Suppressor macrophage treated with lipopolysaccharide for 4 hours (primary cell): ENCODE results near the gene PDCD1LG2.

Experiments used
- DNase-seq: peaks from one replicate; pipeline ENCODE4 v3.0.0-alpha.2; 2020

Gene PDCD1LG2

DNA sequence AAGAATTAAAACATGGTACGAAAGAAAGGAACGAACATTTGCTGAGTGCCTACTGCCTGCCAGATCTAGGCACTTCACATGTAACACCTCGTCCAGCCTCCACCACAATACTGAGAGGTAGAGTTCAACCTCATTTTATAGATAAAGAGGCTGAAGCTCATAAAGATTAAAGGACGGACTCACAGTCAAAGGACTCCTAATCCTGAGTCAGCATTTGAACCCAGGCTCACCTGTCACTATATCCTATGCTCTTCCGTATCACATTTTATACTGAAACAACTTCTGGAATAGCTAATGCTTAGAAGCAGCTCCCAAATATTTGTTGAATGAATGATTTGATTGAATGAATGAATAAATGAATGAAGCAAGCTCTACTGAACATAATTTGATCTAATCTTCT lies 22.5 kb downstream of the PDCD1LG2 start:
- DNase-seq = no peak

DNA sequence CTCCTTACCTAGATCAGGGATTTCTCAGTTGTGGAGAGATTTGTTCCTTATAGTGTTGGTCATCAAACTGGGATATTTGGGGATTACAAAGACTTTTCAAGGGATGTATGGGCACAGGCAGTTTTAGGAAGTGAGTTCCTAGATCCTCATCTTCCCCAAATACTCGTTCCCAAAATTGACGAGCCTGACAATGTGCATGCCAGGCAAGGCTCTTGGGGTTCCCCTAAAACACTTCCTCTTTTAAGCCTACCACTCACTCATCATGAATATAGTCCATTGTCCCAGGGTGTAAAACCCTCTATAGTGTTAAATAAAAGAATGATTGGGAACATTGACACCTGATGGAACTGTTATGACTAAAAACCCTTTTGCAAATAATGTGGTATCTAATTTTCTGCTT lies 26.4 kb downstream of the PDCD1LG2 start:
- DNase-seq = peak; percentile 90

DNA sequence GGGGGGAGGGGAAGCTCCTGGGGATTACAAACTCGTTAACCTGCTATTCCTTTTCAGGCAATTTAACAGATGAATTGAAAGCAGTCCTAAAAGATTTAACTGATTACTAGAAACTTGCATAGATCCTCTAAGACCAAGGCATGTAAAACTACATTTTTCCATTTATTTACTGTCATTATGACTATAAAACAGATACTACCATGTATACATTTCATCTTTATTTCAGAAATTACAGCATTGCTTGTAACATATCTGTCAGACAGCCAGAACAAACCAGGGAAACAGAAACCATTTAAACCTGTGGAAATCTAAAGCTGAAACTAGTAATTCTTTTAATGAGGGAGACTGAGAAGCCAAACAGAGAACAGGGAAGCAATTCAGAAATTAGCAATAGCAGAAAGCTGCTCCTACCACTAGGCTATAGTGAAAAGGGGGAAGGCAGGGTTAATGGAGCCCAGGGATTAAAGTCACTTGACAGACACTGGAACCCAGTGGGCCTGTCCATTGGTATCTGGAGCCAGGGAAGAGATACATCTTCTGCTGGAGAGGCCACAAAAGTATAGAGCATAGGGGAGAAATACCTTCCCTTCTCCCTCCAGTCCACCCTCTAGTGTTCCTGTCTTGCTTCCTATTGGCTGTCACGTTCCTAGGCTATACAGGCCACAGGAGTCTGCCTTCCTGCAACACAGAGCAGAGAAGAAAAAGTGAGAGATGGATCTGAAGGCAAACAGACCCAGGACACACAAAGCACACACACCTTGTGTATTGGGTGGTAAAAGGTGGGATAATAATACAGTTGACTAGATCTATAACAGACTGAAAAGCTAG lies 33.8 kb downstream of the PDCD1LG2 start:
- peak; percentile 63 for DNase-seq

DNA sequence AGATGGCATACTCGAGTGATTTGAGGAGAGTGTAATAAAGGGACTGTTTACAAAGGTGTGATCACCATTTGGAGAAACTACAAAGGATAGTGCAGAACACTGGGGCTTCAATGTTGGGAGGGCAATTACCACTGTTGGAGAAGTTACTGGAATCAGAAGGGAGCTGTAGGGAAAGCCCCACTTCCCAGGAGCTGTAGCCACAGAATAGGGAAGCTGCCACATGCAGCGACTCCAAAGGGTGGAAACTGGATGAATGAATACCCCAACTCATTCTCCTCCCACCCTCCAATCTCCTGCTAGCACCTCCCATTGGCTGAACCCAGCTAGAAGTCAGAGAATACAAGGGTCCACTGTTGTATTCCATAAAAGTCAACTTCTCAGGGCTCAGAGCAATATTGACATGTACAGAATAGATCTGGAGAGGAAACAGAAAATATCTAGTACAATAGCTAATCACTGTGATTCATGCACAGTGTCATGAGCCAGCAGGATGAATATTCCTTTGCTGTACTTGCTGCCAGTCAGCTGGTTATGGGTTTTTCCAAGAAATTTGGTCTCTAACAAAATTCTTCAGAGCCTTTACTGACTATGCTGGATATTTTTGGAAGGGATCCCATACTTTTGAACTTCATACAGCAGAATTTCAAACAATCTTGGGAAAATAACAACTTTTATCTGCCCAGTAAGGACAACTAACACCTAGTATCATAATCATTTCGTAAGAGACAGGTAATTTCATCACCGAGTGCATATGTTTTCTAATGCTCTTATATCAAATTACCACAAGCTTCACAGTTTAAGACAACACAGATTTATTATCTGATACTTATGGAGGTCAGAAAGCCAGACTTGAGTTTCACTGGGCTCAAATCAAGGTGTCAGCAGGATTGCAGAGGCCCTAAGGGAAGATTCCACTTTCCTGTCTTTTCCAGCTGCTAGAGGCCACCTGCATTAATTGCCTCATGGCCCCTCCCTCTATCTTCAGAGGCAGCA lies 39.6 kb downstream of the PDCD1LG2 start:
- peak; percentile 77 for DNase-seq

DNA sequence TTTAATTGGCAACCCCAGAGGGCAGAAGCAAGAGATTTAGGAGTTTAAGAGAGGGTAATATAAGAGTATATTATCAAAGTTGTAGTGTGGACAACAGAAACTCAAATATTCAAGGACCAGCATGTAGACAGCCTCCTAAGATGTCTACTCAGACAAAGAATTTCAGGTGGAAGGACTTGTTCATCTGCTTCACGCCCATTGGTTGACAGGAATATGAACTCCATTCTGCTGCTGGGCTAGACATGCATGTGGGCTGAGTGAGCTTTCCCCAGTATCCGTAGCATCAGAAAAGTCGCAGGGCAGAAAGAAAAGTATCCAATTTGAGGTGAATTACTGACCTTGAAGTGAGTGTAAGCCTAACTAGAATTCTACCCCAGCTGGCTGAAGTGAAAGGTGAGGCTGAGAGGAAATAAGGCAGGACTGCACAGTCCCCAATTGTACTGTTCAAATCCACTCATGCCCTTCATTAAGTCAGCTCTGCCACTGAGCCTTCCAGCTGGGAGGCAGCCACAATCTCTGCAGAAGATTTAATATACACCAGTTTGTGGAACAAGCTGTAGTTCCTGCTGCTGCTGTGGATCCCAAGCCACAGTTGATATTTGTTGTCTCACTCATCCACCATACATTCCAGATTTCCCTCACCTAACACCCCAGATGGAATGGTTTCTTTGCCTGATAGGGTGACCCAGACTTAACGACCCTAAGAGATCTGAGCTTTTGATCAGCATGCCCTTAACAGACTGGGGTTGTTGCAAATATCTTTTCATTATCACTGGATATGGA lies 41.2 kb downstream of the PDCD1LG2 start:
- no peak for DNase-seq

DNA sequence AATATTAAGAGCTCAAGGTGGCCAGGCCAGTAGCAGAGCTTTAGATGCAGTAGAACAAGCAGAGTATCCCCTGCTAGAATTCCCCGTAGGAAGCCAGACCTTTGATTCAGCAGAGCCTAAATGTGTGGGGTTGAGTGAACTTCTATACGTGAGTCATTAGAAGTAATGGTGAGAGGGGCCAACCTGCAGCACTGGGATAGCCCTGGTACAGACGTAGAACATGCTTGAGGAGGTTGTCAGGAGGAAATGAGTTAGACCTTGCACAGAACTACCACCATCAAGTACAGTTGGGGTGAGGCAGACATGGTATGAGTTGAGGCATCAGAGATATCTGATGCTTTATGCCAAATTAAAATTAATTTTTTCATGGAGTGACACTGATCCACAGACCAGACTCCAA lies 42.0 kb downstream of the PDCD1LG2 start:
- DNase-seq = no peak

DNA sequence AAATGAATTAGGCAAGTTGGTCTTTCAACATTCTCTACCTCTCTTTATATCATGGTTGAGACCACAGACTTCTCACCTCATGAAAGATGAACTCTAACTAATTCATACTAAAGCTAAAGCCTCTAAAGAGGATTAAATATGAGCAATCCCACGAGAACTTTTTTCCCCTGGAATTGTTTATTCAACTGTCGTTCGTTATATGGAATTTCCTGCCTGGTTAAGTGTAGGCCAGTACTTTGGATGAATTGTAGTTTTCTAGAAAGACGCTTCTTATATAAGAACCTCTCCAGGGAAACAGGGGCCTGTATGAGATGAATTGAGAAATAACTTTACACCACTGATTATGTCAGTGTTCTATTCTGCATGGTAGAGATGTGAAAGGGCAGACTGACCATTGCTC lies 42.9 kb downstream of the PDCD1LG2 start:
- no peak for DNase-seq

DNA sequence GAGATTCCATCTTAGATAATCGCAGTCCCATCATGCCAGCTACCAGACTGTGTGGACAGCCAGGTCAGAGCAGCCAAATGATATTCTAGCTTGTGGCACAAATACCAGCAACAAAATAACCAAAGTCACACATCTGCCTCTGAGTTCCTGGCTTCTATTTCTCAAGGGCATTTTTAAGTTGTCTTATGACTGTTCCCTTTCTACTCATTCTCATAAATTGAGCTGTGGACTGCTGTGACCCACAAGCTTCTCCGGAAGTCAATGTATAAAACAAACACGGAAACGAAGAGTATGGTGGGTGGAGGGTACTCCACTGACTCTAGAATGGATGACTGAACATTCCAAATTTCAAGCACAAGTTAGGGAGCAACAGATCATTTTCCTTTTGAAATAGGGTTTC lies 43.9 kb downstream of the PDCD1LG2 start:
- DNase-seq = no peak

DNA sequence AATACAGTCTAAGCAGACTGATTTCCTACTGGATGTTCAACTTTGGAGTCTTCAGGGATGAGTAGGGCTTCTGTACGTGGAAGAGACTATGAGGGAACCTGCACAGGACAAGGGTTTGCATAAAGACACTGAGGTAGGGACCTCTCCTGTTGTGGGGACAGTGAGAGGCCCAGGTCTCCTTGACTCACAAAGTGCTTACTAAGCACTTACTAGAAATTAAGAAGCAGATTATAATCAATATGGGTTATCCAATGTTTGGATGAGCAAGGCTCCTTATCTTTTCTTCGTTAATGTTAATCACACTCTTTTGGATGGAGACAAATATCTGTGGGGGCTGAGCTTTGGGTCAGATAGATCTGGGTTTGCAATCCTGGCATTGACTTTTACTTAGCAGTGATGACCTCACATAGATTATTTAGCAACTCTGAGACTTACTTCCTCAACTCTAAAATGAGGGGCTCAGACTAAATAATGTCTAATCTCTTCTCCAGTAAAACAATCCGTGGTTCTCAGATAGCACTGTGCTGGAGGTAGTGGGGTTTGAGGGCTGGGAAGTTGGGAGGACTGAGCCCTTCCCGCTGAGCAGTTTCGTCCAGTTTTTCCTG lies 45.9 kb downstream of the PDCD1LG2 start:
- peak; percentile 69 for DNase-seq

DNA sequence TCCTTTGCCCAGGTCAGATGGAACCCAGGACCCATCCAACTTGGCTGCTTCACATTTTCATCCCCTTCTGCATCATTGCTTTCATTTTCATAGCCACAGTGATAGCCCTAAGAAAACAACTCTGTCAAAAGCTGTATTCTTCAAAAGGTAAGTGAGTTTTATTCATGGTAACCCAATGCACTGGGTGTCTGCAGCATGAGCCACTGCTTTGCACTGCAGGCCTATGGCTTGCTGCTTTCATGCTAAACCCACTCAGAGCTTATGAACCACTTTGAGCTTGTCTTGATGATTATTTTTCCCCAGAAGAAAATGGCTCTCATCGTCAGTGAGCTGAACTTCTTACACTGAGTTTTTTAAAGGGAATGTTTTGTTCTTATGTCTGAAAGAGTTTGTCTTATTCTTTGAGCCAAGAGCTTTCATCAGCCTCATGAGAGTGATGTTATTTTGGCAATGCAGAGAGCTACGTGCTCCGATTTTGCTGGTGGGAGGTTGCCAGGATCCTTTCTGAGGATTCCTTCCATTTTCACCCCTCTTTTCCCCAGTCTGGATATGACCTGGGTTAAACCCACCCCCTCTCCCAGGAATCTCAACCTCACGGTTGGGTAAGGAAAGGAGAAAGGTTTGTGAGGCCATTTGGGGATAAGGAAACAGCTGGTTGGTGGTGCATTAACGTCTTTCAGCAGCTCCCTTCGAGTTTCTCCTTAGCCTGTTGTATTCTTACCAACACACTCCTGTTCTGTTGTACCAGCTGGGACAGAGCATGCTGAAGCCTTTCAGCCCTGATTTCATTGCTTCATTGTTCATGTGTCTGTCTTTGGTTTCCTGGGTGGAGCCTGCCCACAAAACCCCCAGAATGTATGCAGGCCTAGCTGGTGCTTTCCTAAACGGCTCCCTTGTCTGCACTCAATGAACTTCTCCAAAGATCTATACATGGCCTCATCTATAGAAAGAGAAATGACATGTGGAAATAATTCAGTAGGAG lies 47.6 kb downstream of the PDCD1LG2 start:
- peak; percentile 92 for DNase-seq

DNA sequence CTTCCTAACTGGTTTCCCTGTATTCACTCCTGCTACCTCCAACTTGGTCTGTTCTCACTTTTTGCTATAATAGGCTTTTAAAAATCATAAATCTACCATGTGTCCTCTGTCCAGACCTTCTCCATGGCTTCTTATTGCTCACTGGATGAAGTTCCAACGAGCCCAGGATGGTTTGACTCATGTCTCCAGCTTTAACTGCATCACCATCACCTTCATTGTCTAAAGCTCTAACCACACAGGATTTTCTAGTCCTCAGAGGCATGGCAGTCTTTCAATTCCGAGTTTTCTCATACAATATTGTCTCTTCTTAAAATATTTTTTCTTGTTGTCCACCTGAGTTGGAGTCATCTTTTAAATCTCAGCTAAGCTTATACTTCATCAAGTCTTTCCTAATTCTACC lies 49.3 kb downstream of the PDCD1LG2 start:
- DNase-seq = no peak

DNA sequence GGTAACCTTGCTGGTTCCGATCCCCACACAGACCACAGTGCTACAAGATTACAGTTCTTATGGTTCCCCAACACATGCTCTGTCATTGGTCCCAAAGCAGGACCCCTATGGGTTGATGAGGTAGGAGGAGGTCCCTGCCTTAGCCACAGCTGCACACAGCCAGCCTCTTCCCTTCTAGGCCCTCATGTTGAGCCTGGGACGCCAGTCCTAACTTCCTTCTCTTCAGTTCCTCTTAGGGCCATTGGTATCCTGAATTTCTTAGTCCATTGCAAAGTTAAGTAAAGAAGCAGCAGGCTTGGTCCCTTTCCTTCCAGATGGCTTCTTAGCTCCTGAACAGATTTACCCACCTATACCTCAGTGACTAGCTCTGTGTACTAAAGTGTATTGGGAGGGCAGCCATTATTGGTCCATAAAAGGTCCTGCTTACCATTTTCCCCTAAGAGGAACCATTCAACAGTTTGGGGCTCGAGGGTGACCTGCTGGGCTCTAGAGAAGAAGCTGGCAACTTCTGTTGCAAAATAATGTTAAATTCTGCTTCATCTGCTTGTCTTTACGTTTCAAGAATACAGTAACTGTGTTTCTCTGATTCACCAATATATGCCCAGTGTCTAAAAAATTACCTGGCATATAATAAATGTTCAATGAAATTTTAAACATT lies 50.2 kb downstream of the PDCD1LG2 start:
- DNase-seq = no peak

DNA sequence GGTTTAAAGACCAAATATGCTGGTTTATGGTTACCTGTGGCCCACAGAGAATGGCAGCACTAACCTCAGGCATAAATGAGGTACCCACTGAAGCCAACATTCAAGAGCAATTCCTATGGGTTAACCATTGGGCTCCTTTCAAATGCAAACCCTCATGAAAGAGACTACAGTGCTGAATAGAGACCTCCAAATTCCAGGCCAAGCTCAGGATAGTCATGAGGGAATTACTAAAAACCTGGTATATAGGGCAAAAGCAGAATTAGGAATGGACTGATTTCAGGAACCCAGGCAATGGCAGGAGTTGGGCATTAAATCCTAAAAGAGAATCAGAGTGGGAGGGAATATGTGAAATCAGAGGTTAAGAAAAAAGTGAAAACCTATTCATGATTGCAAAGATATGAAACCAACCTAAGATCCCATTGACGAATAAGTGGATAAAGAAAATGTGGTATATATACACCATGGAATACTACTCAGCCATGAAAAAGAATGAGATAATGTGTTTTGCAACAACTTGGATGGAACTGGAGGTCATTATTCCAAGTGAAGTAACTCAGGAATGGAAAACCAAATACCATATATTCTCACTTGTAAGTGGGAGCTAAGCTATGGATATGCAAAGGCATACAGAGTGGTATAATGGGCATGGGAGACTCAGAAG lies 51.6 kb downstream of the PDCD1LG2 start:
- no peak for DNase-seq

DNA sequence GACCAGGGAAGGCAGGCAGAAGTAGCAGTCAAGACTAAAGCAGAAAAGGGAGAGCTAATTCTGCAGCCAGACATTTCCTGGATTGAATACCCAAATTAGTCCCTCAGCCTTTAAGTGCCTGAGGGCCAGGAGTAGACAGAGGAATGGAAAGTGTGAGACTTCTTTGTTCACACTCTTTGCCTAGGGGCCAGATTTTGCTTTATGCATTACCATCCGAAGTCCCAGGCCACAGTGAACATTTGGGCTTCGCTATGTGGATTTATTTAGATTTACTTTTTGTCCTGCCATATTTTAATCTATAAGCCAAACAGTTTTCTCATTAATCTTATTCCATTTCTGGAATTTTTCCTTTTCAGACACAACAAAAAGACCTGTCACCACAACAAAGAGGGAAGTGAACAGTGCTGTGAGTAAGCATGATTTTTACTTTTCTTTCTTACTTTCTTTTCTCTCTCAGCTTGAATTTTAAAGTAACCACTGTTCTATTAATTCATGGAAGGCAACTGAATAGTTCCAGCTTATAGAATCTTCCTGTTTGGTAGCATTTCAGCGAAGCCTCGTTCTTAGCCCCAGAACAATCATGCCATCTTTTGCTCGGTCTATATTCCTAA lies 52.6 kb downstream of the PDCD1LG2 start:
- DNase-seq = peak; percentile 52

DNA sequence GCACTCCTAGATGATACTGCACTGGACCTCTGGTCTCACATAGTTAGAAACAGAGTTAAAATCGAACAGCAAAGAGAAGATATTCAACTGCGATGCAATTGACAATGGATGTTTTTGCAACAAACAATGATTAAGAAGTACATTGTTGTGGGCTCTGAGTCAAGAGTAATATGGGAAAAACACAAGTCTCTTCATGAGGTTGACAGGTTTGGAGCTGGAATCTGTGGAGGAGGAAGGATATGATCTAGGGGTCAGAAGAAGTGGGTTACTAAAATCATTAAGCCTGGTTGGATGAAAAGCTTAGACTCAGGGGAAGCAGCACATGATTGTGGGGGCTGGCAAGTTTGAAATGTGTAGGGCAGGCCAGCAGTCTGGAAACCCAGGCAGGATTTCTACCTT lies 53.1 kb downstream of the PDCD1LG2 start:
- no peak for DNase-seq

DNA sequence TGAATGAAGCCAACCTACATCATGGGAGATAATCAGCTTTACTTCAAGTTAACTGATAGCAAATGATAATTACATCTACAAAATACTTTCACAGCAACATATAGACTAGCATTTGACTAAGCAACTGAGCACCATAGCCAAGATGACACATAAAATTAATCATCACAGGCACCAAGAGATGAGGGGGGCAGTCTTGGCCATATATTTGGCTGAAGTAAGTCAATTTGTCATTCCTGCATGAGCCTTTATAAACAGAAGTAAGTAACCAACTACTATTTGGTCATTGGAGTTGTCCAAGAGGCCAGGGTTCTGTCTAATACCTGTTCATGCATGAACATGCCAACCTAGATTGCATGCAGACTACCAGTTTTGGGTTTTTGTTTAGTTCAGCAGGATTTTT lies 53.6 kb downstream of the PDCD1LG2 start:
- peak; percentile 71 for DNase-seq

DNA sequence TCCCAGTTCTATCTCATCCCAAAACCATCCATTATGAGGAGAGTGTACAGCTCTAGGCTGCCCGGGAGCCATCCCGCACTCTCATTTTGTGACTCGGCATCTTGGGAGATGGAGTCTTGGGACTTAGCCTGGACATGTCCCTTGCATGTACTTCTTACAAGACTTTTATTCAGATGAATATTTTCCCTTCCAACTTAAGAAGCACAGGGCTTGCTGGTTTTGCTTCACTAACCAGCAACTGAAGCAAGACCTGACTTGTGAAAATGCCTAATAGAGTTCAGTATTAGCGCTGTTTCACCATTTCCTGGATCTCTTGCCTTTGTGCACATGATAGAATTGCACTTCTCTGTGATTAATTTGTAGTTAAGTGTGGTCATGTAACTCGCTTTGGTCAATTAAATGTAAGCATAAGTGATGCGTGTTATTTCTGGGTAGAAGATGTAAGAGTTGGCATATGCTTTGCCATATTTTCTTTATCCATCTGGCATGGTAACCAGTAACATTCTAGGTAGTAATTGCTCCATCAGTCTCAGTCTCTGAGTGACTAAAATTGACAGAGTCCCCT lies 55.8 kb downstream of the PDCD1LG2 start:
- peak; percentile 67 for DNase-seq

DNA sequence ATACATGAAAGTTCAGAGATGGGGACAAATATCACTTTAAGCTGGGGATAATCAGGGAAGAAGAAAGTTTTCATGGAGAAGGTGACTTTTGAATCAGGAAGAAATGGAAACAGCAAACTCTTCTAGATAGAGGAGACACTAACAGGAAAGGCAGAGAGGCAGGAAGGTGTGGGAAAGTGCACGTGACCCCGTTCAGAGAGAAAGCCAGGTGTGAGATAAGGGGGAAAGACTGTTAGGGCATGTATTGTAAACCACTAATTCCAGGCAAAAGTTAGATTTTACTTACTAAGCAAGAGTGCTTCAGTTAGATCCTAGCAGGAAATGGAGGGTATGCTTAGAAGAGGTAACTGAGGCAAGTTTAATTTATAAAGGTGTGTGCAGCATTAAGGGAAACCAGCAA lies 58.5 kb downstream of the PDCD1LG2 start:
- DNase-seq = no peak

DNA sequence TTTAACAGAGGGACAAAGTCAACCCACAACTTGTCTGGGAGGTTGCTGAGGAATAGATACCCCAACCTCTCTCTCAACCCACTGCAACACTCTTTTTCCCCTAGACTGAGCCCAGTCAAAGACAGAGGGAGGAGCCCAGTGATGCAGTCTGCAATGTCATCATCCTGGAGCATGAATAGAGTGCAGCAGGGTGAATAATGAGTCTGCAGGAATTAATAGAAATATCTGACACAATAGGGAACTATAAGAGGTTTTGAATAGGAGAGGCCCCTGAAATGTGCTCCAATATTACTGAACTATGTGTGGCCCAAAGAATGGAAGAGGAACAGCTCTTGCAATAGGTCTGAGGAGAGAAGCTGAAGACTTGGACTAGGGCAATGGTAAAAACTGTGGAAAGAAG lies 59.1 kb downstream of the PDCD1LG2 start:
- peak; percentile 69 for DNase-seq
